Activated CD8-positive, alpha-beta memory T cell treated with anti-CD3 and anti-CD28 coated beads for 36 hours (primary cell): ENCODE results near the gene PROM2. TPM values are rescaled to one million over a fixed set of nuclear protein-coding genes. Genes with fewer than 3 reads are reported as not detected.

Experiments used
- CTCF ChIA-PET: fragments of 350-600 bp; sonication (Branson Sonifier 250); formaldehyde crosslinking; loops from one replicate; lab custom pipeline; 2021; ENCODE audit warnings: antibody characterized with exemption; lab: Charles Lee
- POLR2A ChIA-PET: fragments of 350-600 bp; sonication (Branson Sonifier 250); formaldehyde crosslinking; loops from one replicate; lab custom pipeline; 2021; ENCODE audit warnings: antibody characterized with exemption; lab: Charles Lee
- total RNA-seq, 2 experiments: library from RNA; stranded (reverse); gene quantifications; one replicate each; pipeline ENCODE4 v1.2.3, GENCODE V29; 2021

The PROM2 gene
- total RNA-seq, 2 experiments from 2014 or later = 0.25 to 0.48 TPM

GRCh38 chr2:95316466-95317122, 42.3 kb downstream of the PROM2 start:
- POLR2A ChIA-PET = no interaction called here

GRCh38 chr2:95317123-95317500, 42.9 kb downstream of the PROM2 start:
- ChIA-PET CTCF (no interaction called here), POLR2A (no interaction called here)

More at GRCh38 chr2:95316466-95317122, 42.3 kb downstream of the PROM2 start:
- CTCF ChIA-PET = no interaction called here

GRCh38 chr2:95317665-95318425, 43.6 kb downstream of the PROM2 start:
- CTCF ChIA-PET = no interaction called here
- POLR2A ChIA-PET = no interaction called here

GRCh38 chr2:95318431-95319220, 44.4 kb downstream of the PROM2 start:
- CTCF ChIA-PET = no interaction called here
- POLR2A ChIA-PET = no interaction called here

- POLR2A ChIA-PET = no interaction called here
- CTCF ChIA-PET = no interaction called here
These were observed 45.5 kb downstream of the PROM2 start for GRCh38 chr2:95319481-95320343.

- ChIA-PET POLR2A (no interaction called here), CTCF (no interaction called here)
These were observed 46.1 kb downstream of the PROM2 start for GRCh38 chr2:95320344-95320712.

GRCh38 chr2:95320986-95321767, 46.9 kb downstream of the PROM2 start:
- ChIA-PET POLR2A (no interaction called here), CTCF (no interaction called here)

GRCh38 chr2:95323347-95324155, 49.3 kb downstream of the PROM2 start:
- ChIA-PET CTCF (no interaction called here), POLR2A (no interaction called here)

- POLR2A ChIA-PET = no interaction called here
These were observed 50.8 kb downstream of the PROM2 start for GRCh38 chr2:95325026-95325425.

GRCh38 chr2:95325590-95326432, 51.6 kb downstream of the PROM2 start:
- POLR2A ChIA-PET = no interaction called here
- CTCF ChIA-PET = no interaction called here

More at GRCh38 chr2:95325026-95325425, 50.8 kb downstream of the PROM2 start:
- CTCF ChIA-PET = no interaction called here

GRCh38 chr2:95326433-95327140, 52.3 kb downstream of the PROM2 start:
- ChIA-PET CTCF (no interaction called here), POLR2A (no interaction called here)

- CTCF ChIA-PET = no interaction called here
- POLR2A ChIA-PET = no interaction called here
These were observed 53.6 kb downstream of the PROM2 start for GRCh38 chr2:95327861-95328260.

GRCh38 chr2:95328358-95329125, 54.3 kb downstream of the PROM2 start:
- CTCF ChIA-PET = no interaction called here
- POLR2A ChIA-PET = no interaction called here

GRCh38 chr2:95329401-95329800, 55.2 kb downstream of the PROM2 start:
- ChIA-PET CTCF (no interaction called here), POLR2A (interaction anchor here (0.7 kb wide), 1 partner anchor 343 kb away, joined by 3 read pairs; no protein-coding TSS in a partner anchor)

- CTCF ChIA-PET = no interaction called here
- POLR2A ChIA-PET = interaction anchor here (0.7 kb wide), 1 partner anchor 344 kb away, joined by 3 read pairs; no protein-coding TSS in a partner anchor
These were observed 55.9 kb downstream of the PROM2 start for GRCh38 chr2:95329891-95330793.
